Measurements from ENCODE around the gene CEP164. TPM values are rescaled to one million over a fixed set of nuclear protein-coding genes. Genes with fewer than 3 reads are reported as not detected.
"Not testable (repeated sequence)": the region's sequence is repeated elsewhere in the genome, so short reads cannot be mapped to it uniquely, and the experiment has no call there.

CEP164 gene
- total RNA-seq, 1 donor from 2014 or later: 40.1 TPM

GRCh38 chr11:117319214-117319840, 8.3 kb upstream of the CEP164 start:
- Mint-ChIP-seq H3K27me3 (ENCODE audit: unreplicated experiment) (no peaks in the 10 kb centered on the region), H3K4me3 (ENCODE audit: unreplicated experiment) (no peak overlapping the region), H3K36me3 (ENCODE audit: unreplicated experiment) (peaks cover 3% of the 10 kb centered on the region), H3K27ac (ENCODE audit: unreplicated experiment) (peak overlapping the region; percentile 60), H3K4me1 (ENCODE audit: unreplicated experiment) (peaks cover 26% of the 10 kb centered on the region), H3K9me3 (ENCODE audit: unreplicated experiment) (no peaks in the 10 kb centered on the region)
- TF ChIP-seq CTCF (IDR thresholded peaks at IDR 0.05): no peak
- no peak for DNase-seq (ENCODE audit: extremely low spot score, unreplicated experiment)

DNA sequence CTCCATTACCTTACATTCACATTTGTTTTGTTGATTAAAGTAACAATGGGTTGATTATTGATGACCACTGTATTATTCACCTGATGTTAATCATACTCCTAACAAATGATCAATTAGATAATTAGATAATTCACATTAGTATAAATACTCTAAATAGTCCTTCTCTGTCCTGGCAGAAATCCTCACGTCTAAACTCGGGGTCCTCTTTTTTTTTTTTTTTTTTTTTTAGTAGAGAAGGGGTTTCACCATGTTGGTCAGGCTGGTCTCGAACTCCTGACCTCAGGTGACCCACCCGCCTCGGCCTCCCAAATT, 443 bp upstream of the CEP164 start:
- H3K27me3 Mint-ChIP-seq (ENCODE audit: unreplicated experiment); H3K9me3 Mint-ChIP-seq (ENCODE audit: unreplicated experiment); H3K27ac Mint-ChIP-seq (ENCODE audit: unreplicated experiment); H3K4me1 Mint-ChIP-seq (ENCODE audit: unreplicated experiment); DNase-seq (ENCODE audit: extremely low spot score, unreplicated experiment); H3K4me3 Mint-ChIP-seq (ENCODE audit: unreplicated experiment); H3K36me3 Mint-ChIP-seq (ENCODE audit: unreplicated experiment): not testable (repeated sequence)

- no peaks in the 10 kb centered on the region for H3K9me3 Mint-ChIP-seq (ENCODE audit: unreplicated experiment)
- H3K27ac Mint-ChIP-seq (ENCODE audit: unreplicated experiment): no peak overlapping the region
- H3K27me3 Mint-ChIP-seq (ENCODE audit: unreplicated experiment): no peaks in the 10 kb centered on the region
- peaks cover 6% of the 10 kb centered on the region for H3K4me1 Mint-ChIP-seq (ENCODE audit: unreplicated experiment)
- no peak for TF ChIP-seq CTCF (IDR thresholded peaks at IDR 0.05)
- DNase-seq (ENCODE audit: extremely low spot score, unreplicated experiment): no peak
- no peak overlapping the region for H3K4me3 Mint-ChIP-seq (ENCODE audit: unreplicated experiment)
- H3K36me3 Mint-ChIP-seq (ENCODE audit: unreplicated experiment): peaks cover 5% of the 10 kb centered on the region
These were observed 839 bp downstream of the CEP164 start for GRCh38 chr11:117328375-117329010.

DNA sequence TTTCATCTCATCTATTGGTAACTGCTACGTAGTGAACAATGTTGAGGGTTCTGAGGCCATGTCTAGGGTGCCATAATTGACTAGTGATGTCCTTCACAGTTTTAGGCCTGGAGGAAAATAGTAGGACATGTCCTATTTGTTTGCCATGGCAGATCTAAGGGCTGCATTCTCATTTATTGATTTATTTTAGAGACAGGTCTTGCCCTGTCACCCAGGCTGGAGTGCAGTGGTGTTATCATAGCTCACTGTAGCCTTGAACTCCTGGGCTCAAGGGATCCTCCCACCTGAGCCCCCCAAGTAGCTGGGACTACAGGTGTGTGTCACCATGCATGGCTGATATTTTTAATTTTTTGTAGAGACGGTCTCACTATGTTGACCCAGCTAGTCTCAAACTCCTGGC, 5.2 kb downstream of the CEP164 start:
- no peak for DNase-seq (ENCODE audit: extremely low spot score, unreplicated experiment)
- TF ChIP-seq CTCF (IDR thresholded peaks at IDR 0.05): no peak
- H3K4me3 Mint-ChIP-seq (ENCODE audit: unreplicated experiment): no peak overlapping the region
- no peaks in the 10 kb centered on the region for H3K9me3 Mint-ChIP-seq (ENCODE audit: unreplicated experiment)
- no peaks in the 10 kb centered on the region for H3K27me3 Mint-ChIP-seq (ENCODE audit: unreplicated experiment)
- H3K27ac Mint-ChIP-seq (ENCODE audit: unreplicated experiment): no peak overlapping the region
- peaks cover 6% of the 10 kb centered on the region for H3K4me1 Mint-ChIP-seq (ENCODE audit: unreplicated experiment)
- H3K36me3 Mint-ChIP-seq (ENCODE audit: unreplicated experiment): peaks cover 16% of the 10 kb centered on the region

GRCh38 chr11:117333917-117334316, 6.3 kb downstream of the CEP164 start:
- H3K4me3 Mint-ChIP-seq (ENCODE audit: unreplicated experiment): no peak overlapping the region
- H3K27ac Mint-ChIP-seq (ENCODE audit: unreplicated experiment): no peak overlapping the region
- H3K9me3 Mint-ChIP-seq (ENCODE audit: unreplicated experiment): no peaks in the 10 kb centered on the region
- DNase-seq (ENCODE audit: extremely low spot score, unreplicated experiment): no peak
- H3K4me1 Mint-ChIP-seq (ENCODE audit: unreplicated experiment): peaks cover 6% of the 10 kb centered on the region
- TF ChIP-seq CTCF (IDR thresholded peaks at IDR 0.05): no peak
- no peaks in the 10 kb centered on the region for H3K27me3 Mint-ChIP-seq (ENCODE audit: unreplicated experiment)
- H3K36me3 Mint-ChIP-seq (ENCODE audit: unreplicated experiment): peaks cover 19% of the 10 kb centered on the region
